ENCODE results near the gene POLR2M.

Gene POLR2M

DNA sequence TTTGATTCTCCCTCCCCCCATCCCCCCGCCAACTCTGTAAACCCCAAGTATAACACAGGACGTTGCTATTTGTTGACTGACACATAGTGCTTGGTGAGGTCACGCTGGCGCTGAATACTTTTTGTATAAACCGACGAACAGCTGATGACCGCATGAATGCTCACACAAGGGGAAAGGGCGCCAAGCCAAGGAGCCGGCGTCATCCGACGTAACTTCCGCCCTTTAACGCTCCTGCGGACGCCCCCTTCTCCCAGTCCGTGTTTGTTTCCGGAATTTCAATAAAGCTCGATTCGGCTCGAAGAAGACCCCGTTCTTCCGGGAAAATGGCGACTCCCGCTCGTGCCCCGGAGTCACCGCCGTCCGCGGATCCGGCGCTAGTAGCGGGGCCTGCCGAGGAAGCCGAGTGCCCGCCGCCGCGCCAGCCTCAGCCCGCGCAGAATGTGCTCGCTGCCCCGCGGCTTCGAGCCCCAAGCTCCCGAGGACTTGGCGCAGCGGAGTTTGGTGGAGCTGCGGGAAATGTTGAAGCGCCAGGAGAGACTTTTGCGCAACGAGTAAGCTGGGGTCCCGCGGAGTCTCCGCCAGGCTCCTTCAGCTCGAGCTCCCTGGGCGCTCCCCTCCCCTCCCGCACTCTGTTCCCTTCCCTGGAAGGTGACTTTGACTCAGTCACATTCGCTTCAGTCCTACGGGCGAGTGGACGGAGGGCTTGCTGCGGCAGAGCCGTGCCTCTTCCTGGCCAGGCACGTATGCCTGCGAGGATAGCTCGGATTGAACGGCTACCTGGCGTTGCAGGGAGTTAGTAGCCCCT is at the start of gene POLR2M:
Gene POLR2M, plus strand, starts transcription at position 310 of the 805 bp plus-strand sequence. Its CDS starts 129 bp downstream, at position 439.
- Mint-ChIP-seq H3K9me3 (no peaks in the 10 kb centered on the region), H3K27ac (peak within 1 kb of the TSS; percentile 96), H3K36me3 (peaks cover 8 to 24% of the 10 kb centered on the region in 2 donors), H3K27me3 (peaks cover 8% of the 10 kb centered on the region in 2 donors), H3K4me3 (peak within 1 kb of the TSS; percentile 81 to 87), H3K4me1 (peaks cover 21 to 38% of the 10 kb centered on the region in 2 donors)
- DNase-seq (peak; percentile 91), ATAC-seq (replicated peaks) (peak; percentile 97)

DNA sequence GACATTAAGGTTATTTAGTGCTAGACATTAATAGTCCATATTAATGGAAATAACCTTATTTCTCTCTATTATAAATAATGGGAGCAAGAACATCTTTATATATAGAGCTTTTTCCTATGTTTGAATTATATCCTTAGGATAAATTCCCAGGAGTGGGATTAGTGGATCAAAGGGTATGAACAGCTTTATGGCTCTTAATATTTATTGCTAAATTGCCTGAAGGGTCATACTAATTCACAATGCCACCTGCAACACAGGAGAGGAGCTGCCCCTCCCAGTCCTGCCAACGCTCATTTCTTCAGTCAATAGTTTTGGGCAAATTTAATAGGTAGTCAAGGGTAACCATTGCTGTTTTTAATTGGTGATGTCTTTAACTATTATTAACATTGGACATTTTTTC is 48.9 kb upstream of the POLR2M start:
- H3K27ac Mint-ChIP-seq = no peak overlapping the region
- no peak overlapping the region for H3K4me3 Mint-ChIP-seq
- ATAC-seq (replicated peaks) = no peak
- H3K27me3 Mint-ChIP-seq = peaks cover 0 to 6% of the 10 kb centered on the region in 2 donors
- no peaks in the 10 kb centered on the region for H3K4me1 Mint-ChIP-seq
- H3K9me3 Mint-ChIP-seq = no peaks in the 10 kb centered on the region
- DNase-seq = no peak
- H3K36me3 Mint-ChIP-seq = peaks cover 4 to 14% of the 10 kb centered on the region in 2 donors

DNA sequence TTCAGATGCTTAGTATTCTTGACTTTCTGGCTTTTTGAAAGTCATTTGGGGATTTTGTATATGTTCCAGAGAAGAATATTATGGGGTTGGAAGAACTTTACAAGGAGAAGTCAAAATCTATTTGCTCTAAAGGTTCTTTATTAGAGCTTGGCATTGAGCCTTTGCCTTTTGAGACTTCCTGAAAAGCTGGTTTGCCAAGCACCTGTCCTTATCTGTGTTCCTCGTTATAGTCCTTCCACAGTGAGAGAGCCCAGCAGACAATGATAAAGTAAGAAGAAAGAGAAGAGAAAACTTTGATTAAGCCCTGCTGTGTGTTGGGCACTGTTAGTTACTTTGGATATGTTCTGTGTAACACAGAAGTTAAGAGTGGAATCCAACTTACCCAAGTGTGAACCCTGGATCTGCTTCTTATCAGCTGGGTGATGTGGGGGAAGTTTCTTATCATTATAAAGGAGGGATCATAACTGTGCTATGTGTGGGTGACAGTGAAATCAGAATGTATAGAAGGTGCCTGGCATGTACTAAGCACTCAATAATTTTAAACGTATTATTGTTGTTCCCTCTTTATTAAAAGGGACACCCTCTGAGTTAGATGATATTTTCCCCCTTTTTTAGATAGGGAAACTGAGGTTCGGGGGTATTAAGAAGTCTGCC is 44.3 kb upstream of the POLR2M start:
- H3K4me3 Mint-ChIP-seq = no peak overlapping the region
- ATAC-seq (replicated peaks) (no peak), DNase-seq (no peak)
- no peaks in the 10 kb centered on the region for H3K4me1 Mint-ChIP-seq
- H3K36me3 Mint-ChIP-seq = peaks cover 10 to 20% of the 10 kb centered on the region in 2 donors
- H3K9me3 Mint-ChIP-seq = no peaks in the 10 kb centered on the region
- H3K27me3 Mint-ChIP-seq = peaks cover 0 to 6% of the 10 kb centered on the region in 2 donors
- H3K27ac Mint-ChIP-seq = no peak overlapping the region

DNA sequence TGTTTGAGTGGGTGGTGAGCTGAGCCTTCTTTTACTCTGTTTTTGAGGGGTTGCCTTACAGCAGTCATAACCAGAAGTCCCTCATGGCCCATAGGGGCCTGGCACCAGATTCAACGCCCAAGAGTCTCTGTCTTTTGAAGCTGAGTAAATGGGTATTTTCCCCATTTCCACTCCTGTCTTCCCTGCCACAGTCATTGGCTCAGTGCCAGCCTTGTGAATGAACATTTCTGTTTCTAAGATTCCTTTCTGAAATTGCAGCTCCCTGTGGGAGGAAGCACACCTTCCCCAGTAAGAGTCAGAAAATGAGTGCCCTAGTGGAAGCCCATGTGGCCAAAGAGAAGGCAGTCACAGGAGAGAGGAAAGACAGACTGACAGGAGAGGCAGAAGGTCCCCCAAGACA is 43.7 kb upstream of the POLR2M start:
- DNase-seq = no peak
- Mint-ChIP-seq H3K27ac (no peak overlapping the region), H3K9me3 (no peaks in the 10 kb centered on the region), H3K27me3 (peaks cover 0 to 6% of the 10 kb centered on the region in 2 donors), H3K36me3 (peaks cover 10 to 20% of the 10 kb centered on the region in 2 donors), H3K4me3 (no peak overlapping the region), H3K4me1 (peaks cover 0 to 3% of the 10 kb centered on the region in 2 donors)
- no peak for ATAC-seq (replicated peaks)

DNA sequence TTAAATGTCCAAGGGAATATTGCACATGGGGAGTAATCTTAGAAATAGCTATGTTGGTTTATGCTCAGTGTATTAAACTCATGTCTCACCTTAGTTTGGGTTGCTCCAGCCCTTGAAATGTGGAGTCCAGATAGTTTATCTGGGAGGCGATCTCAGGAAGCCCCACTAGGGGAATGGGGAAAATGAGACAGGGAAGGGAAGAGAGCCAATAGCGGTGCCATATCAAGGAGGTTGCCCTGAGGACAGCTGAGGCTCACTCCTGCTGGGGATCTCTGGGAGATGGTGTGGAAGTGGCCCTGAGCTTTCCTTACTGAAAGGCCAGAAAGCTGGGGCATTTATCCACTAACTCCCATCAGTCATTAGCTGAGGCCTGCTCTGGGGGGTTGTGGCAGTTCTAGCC is 43.3 kb upstream of the POLR2M start:
- peaks cover 10 to 20% of the 10 kb centered on the region in 2 donors for H3K36me3 Mint-ChIP-seq
- no peak overlapping the region for H3K4me3 Mint-ChIP-seq
- DNase-seq = no peak
- peaks cover 0 to 6% of the 10 kb centered on the region in 2 donors for H3K4me1 Mint-ChIP-seq
- no peak for ATAC-seq (replicated peaks)
- no peaks in the 10 kb centered on the region for H3K9me3 Mint-ChIP-seq
- H3K27ac Mint-ChIP-seq = no peak overlapping the region
- H3K27me3 Mint-ChIP-seq = peaks cover 0 to 4% of the 10 kb centered on the region in 2 donors

DNA sequence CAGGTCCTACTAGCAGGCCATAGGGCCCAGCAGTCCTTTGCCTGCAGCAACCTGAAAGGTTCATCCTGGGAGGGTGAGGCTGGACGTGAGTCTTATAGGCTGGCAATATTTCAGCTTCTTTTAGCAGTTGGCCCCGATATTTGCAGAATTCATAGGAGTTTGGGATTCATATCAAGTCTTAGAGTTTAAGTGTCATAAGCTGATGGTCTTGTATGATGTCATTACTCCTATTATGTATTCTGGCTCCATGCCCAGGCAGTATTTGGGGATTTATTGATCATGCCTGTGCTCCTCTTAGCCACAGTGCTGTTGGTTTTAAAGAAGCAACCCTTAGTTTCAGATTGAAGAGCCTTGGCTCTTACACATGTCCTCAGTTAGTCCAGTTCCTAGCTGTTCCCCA is 41.3 kb upstream of the POLR2M start:
- ATAC-seq (replicated peaks) (no peak), DNase-seq (no peak)
- Mint-ChIP-seq H3K27me3 (peaks cover 0 to under 1% of the 10 kb centered on the region in 2 donors), H3K36me3 (peaks cover 10 to 17% of the 10 kb centered on the region in 2 donors), H3K27ac (no peak overlapping the region), H3K4me3 (no peak overlapping the region), H3K4me1 (peaks cover 0 to 6% of the 10 kb centered on the region in 2 donors), H3K9me3 (no peaks in the 10 kb centered on the region)

DNA sequence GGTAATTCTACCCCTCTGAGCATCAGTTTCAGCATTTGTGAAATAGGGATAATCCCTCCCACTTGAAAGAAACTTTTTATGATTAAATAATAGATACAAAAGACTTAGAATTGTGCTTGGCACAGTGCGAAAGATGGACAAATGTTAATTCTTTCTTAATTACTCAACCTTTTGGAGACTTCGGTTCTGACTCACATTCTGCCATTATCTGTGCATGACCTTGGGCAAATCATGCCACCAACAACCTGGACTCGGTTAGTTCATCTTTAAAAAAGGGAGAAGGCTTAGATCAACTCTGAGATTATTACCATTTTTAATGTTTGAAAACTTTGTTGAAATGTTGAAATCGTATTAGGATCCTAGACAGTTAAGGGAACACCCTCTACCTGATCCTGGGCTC is 40.6 kb upstream of the POLR2M start:
- Mint-ChIP-seq H3K36me3 (peaks cover 14 to 17% of the 10 kb centered on the region in 2 donors), H3K27me3 (peaks cover 0 to 7% of the 10 kb centered on the region in 2 donors)
- ATAC-seq (replicated peaks) = no peak

DNA sequence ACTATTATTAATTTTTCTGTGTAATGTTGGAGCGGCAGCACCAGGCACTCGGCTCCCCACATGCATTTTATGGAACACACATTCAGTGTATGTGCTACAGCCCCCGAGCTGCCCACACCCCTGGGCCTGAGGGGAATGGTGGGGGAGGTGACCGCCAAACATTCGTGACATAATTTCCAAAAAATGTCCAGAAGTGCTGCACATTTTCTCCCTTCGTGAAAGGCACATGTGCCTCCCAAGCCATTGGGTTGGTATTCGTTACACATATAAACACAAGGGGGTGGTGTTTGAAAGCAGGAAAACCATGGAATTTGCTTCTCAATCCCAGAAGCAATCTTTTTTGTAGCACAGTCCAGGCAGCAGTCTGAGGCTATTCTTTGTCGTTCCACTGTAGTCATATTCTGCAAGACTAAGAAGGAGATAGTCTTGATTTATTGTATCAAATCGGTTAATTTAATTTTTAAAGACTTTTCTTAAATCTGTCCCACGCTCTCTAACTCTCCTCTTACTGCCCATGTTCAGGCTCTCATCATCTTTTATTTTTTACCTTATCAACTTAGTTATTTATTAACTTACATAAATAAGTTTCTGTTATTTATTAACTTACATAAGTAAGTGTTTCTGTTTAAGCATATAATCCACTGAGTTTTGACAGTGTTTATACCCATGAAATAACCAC is 39.2 kb upstream of the POLR2M start:
- Mint-ChIP-seq H3K9me3 (peaks cover 1 to 4% of the 10 kb centered on the region in 2 donors), H3K27ac (no peak overlapping the region), H3K27me3 (peaks cover 5 to 10% of the 10 kb centered on the region in 2 donors), H3K4me1 (peaks cover 0 to 6% of the 10 kb centered on the region in 2 donors), H3K36me3 (peaks cover 12 to 16% of the 10 kb centered on the region in 2 donors), H3K4me3 (no peak overlapping the region)
- ATAC-seq (replicated peaks) (no peak), DNase-seq (no peak)

More for the DNA sequence above, 40.6 kb upstream of the POLR2M start:
- H3K27ac Mint-ChIP-seq = no peak overlapping the region
- no peak for DNase-seq
- H3K4me1 Mint-ChIP-seq = peaks cover 0 to 6% of the 10 kb centered on the region in 2 donors
- peaks cover 1 to 4% of the 10 kb centered on the region in 2 donors for H3K9me3 Mint-ChIP-seq
- H3K4me3 Mint-ChIP-seq = no peak overlapping the region

DNA sequence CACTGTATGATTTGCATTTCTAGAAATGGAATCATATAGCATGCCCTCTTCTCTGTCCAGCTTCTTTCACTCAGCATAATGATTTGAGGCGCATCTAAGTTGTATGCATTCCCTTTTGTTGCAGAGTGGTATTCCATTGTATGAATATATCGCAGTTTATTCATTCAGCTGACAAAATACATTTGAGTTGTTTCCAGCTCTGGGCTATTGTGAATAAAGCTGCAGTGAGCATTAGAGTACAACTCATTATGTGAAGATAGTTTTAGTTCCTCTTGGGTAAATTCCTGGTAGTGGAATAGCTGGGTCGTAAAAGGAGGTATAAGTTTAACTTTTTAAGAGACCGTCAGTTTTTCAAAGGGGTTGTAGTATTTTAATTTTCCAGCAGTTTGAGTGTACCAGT is 38.5 kb upstream of the POLR2M start:
- DNase-seq = no peak
- no peak overlapping the region for H3K27ac Mint-ChIP-seq
- peaks cover 5 to 17% of the 10 kb centered on the region in 2 donors for H3K27me3 Mint-ChIP-seq
- H3K36me3 Mint-ChIP-seq = peaks cover 15% of the 10 kb centered on the region in 2 donors
- H3K4me1 Mint-ChIP-seq = peaks cover 0 to 6% of the 10 kb centered on the region in 2 donors
- H3K4me3 Mint-ChIP-seq = no peak overlapping the region
- ATAC-seq (replicated peaks) = no peak
- peaks cover 1 to 4% of the 10 kb centered on the region in 2 donors for H3K9me3 Mint-ChIP-seq

DNA sequence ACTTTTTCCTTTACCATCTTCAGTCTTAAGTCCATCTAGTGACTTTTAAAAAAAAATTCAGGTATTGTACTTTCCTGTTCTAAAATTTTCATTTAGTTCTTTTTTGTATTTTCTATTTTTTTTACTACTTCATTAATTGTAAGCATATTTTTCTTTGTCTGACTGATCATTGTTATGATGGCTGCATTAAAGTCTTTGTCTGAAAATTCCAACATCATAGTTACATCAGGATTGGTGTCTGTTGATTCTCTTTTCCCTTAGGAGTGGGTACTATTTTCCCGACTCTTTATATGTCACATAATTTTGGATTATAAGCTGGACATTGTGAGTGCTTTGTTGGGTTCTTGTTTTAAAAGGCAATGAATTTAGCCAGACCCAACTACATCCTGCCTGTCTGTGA is 34.9 kb upstream of the POLR2M start:
- peaks cover 20 to 23% of the 10 kb centered on the region in 2 donors for H3K36me3 Mint-ChIP-seq
- H3K9me3 Mint-ChIP-seq = peaks cover 1 to 4% of the 10 kb centered on the region in 2 donors
- no peak for ATAC-seq (replicated peaks)
- no peak overlapping the region for H3K27ac Mint-ChIP-seq
- peaks cover 0 to 6% of the 10 kb centered on the region in 2 donors for H3K4me1 Mint-ChIP-seq
- H3K27me3 Mint-ChIP-seq = peaks cover 5 to 17% of the 10 kb centered on the region in 2 donors
- DNase-seq = no peak
- no peak overlapping the region for H3K4me3 Mint-ChIP-seq

DNA sequence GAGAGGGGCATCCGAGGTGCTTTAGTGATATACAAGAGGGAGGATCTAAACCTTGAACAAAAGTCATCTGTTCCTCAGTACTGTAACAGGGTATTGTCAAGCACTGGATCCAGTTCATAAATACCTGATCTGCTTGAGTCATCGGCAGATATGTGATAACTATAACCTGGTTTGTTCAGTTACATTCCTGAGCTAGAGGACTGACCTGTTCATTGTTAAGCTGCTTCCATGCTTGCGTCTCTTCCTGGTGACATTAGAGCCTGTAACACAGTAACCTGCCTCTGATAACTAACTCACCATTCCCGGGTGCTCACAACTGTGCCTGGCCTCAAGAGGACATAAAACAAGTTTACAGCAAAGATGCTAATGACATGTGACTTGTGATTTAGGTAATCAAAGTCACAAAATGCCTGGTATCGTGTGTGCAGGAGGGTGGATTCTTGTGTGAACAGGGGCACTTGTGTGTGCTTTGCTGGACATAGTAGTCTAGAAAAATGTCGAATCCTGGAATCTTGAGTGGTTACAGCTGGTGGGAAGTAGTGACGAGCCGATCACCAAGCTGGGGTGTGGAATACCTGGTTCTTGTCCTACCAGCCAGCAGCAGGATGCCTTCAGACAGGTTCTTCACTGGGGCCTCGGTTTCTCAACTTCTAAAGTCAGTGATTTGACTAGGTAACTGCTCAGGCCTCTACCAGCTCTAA is 30.9 kb upstream of the POLR2M start:
- Mint-ChIP-seq H3K4me3 (no peak overlapping the region), H3K27me3 (peaks cover 5 to 12% of the 10 kb centered on the region in 2 donors), H3K27ac (no peak overlapping the region), H3K36me3 (peaks cover 24 to 27% of the 10 kb centered on the region in 2 donors), H3K4me1 (peaks cover 0 to 1% of the 10 kb centered on the region in 2 donors), H3K9me3 (peaks cover 0 to under 1% of the 10 kb centered on the region in 2 donors)
- ATAC-seq (replicated peaks) (no peak), DNase-seq (no peak)

DNA sequence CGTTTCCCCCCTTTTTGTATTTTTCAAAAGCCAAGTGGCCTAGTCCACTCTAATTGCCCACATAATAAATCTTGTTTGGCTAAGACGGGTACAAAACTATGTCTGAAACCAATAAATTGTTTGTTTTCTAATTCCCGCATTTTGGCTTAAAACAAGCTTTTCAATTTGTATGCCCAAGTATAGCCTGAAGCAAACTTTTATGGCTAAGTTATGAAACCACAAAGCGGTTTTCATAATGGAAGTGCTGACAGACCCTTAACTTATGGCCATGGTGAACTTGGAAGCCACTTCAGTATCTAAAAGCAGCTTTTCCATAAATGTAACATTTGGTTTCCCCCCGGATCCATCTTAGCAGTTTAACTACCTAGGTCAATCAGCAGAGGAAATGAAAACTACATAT is 29.9 kb upstream of the POLR2M start:
- no peak for ATAC-seq (replicated peaks)

DNA sequence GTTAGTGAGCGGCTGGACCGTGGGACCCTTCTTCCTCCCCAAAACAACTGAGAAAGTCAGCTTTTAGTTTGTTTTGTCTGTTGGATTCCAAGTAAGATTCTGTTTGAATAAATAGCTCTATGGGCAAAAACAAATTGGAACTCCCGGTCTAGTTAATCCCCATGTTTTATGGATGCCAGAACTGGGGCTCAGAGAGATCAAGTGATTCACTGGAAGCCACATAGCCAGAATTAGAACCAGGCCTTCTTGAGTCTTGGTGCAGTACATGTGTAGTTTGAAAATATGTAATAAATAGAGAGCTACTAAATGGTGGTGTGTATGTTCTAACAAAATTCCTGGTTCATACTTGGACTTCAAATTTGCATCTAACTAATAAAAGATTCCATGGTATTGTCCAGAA is 29.3 kb upstream of the POLR2M start:
- no peak overlapping the region for H3K4me3 Mint-ChIP-seq
- H3K27ac Mint-ChIP-seq = no peak overlapping the region
- H3K27me3 Mint-ChIP-seq = peaks cover under 1 to 8% of the 10 kb centered on the region in 2 donors
- DNase-seq = no peak
- H3K9me3 Mint-ChIP-seq = no peaks in the 10 kb centered on the region
- peaks cover 19 to 32% of the 10 kb centered on the region in 2 donors for H3K36me3 Mint-ChIP-seq
- no peak for ATAC-seq (replicated peaks)
- H3K4me1 Mint-ChIP-seq = peaks cover 0 to 1% of the 10 kb centered on the region in 2 donors

More for the DNA sequence above, 29.9 kb upstream of the POLR2M start:
- Mint-ChIP-seq H3K36me3 (peaks cover 24 to 28% of the 10 kb centered on the region in 2 donors), H3K27ac (no peak overlapping the region), H3K9me3 (no peaks in the 10 kb centered on the region), H3K4me1 (peaks cover 0 to 1% of the 10 kb centered on the region in 2 donors), H3K4me3 (no peak overlapping the region), H3K27me3 (peaks cover 5 to 10% of the 10 kb centered on the region in 2 donors)
- no peak for DNase-seq

DNA sequence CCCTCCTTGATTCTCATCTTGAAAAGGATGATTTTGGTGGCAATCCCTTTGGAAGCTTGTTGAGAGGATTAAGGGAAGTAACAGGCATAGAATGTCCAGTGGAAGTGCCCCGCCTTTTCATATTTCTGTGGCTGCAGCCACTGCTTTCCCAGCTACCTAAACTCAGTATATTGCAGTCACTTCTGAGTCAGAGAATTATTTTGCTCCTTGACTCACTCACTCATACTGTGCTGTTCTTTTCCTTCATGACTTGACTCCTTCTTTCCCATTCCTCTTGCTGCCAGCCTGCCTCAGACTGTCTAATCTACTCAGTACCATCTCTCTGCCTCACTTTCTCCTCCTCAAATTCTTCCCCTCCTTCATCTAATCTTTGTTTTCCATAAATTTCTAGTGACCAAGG is 26.5 kb upstream of the POLR2M start:
- ATAC-seq (replicated peaks) (no peak), DNase-seq (no peak)
- Mint-ChIP-seq H3K27me3 (no peaks in the 10 kb centered on the region), H3K4me1 (peaks cover 0 to 1% of the 10 kb centered on the region in 2 donors), H3K36me3 (peaks cover 12 to 28% of the 10 kb centered on the region in 2 donors), H3K9me3 (no peaks in the 10 kb centered on the region), H3K4me3 (no peak overlapping the region), H3K27ac (no peak overlapping the region)

Measured in stimulated activated naive B cell treated with anti-CD40 and anti-IgM and Interleukin-4, amounts not matched to agents 10 μg/mL and 1 μg/mL and 100 μg/mL, for 72 hours (primary cell).